GM11168 (cell line): ENCODE measurements around the gene INPP5B.
"Not testable (repeated sequence)": the region's sequence is repeated elsewhere in the genome, so short reads cannot be mapped to it uniquely, and the experiment has no call there.

Source experiments
- in situ Hi-C: fragments of 300-500 bp; cut with MboI; formaldehyde crosslinking; loops from one replicate; pipeline ENCODE4 v1.12.0; 2022; ENCODE audit warnings: low sequenced_read_pairs; ENCODE audit not compliant: unreplicated experiment

The INPP5B gene

DNA sequence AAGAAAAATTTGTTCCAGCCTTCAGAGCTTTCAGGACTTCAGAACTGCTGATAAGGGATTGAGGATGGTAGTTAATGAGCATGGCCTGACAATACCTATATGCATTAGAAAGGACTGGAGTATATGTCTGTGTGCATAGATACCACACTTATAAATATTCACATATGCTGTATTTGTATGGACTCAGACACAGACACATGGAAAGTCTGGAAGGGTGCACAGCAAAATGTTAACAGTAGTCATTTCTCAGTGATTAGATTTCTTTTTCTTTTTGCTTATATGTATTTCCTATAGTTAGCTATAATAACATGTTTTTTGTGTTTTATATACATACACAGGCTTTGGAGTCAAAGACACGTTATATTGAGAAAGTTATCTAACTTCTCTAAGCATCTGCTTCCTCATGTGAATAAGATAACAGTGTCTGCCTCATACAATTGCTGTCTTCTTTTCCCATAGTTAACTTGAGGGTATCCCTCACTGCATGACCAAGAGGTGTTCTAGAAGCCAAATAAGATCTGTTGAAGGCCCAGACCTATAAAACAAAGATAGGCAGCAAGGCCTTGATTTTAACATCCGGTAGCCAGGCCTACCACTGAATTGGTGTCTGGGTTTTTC, 31.3 kb downstream of the INPP5B start:
- in situ Hi-C loops, result no loop called here

DNA sequence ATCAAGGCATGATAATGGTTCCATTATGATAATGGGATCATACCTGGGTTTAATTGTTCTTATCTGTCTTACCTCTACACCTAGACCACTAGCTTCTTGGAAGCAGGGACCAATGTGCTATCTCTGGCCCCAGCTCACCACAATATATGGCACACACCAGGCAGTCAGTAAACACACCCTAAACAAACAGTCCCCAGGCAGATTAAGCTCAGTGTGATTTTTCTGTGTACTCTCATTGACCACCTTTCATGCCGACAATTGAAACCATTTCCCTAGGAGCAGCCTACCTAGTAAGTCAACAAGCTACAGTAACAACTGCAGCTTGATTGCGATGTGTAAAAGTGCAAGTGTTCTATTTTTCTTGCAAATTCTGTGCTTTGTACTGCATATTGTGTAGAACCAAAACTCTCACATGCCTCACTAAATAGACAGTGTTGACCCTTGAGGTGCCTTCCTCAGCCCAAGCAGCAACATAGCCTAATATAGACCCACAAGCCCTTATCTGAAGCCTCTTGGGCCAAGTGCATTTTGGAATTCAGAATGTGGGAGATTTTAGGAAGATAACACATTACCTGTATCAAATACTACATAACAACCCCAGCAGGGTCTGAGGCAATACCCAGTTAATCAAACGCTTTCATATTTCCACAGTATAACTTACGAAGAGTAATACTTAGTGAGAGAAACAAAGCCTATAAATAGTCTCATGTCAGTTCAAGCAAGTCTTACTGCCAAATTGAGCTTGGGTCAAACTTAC, 32.0 kb downstream of the INPP5B start:
- in situ Hi-C loops, result no loop called here

DNA sequence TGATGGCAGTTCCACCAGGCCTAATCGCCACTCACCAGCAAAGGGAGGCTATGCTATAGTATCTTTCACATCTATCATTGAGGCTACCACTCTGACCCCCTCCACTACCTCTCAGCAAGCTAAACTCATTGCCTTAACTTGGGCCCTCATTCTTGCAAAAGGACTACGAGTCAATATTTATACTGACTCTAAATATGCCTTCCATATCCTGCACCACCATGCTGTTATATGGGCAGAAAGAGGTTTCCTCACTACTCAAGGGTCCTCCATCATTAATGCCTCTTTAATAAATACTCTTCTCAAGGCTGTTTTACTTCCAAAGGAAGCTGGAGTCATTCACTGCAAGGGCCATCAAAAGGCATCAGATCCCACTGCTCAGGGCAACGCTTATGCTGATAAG, 35.4 kb downstream of the INPP5B start:
- in situ Hi-C loops, result not testable (repeated sequence)

DNA sequence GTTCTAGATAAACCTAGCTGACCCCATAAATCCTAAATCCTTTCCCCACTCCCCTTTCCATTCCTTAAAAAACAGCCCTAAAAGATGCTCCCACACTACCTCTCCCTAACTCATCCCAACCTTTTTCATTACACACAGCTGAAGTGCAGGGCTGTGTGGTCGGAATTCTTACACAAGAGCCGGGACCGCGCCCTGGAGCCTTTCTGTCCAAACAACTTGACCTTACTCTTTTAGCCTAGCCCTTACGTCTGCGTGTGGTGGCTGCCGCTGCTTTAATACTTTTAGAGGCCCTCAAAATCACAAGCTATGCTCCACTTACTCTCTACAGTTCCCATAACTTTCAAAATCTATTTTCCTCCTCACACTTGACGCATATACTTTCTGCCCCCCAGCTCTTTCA, 36.0 kb downstream of the INPP5B start:
- in situ Hi-C loops, result not testable (repeated sequence)

DNA sequence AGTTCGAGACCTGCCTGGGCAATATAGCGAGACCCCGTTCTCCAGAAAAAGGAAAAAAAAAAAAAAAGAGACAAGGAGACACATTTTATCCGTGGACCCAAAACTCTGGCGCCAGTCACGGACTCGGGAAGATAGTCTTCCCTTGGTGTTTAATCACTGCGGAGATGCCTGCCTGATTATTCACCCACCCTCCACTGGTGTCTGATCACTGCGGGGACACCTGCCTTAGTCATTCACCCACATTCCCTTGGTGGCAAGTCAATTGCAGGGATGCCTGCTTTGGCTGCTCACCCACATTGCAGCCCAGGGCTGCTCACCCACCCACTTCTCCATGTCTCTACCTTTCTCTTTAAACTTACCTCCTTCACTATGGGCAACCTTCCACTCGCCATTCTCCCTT, 38.3 kb downstream of the INPP5B start:
- in situ Hi-C loops, result not testable (repeated sequence)

DNA sequence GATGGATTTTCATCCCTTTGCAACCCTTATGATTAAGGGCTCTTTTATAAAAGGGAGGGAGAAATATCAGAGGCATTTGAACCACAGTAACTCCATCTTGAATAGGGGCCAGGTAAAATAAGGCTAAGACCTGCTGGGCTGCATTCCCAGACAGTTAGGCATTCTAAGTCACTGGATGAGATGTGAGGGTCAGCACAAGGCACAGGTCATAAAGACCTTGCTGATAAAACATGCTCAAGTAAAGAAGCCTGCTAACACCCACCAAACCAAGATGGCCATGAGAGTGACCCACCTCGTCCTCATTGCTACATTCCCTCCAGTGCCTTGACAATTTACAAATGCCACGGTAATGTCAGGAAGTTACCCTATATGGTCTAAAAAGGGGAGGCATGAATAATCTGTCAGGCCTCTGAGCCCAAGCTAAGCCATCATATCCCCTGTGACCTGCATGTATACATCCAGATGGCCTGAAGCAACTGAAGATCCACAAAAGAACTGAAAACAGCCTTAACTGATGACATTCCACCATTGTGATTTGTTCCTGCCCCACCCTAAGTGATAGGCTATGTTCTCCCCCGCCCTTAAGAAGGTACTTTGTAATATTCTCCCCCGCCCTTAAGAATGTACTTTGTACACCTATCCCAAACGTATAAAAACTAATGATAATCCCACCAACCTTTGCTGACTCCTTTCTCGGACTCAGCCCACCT, 39.3 kb downstream of the INPP5B start:
- in situ Hi-C loops, result not testable (repeated sequence)

DNA sequence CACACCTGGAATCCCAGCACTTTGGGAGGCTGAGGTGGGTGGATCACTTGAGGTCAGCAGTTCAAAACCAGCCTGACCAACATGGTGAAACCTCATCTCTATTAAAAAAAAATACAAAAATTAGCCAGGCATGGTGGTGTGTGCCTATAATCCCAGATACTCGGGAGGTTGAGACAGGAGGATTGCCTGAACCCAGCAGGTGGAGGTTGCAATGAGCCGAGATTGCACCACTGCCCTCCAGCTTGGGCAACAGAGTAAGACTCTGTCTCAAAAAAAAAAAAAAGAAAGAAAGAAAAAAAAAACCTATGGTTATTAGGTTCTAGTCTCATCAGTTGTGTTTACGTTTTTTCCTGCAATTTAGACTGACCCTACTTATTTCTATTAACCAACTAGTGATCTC, 40.3 kb downstream of the INPP5B start:
- in situ Hi-C loops, result not testable (repeated sequence)

DNA sequence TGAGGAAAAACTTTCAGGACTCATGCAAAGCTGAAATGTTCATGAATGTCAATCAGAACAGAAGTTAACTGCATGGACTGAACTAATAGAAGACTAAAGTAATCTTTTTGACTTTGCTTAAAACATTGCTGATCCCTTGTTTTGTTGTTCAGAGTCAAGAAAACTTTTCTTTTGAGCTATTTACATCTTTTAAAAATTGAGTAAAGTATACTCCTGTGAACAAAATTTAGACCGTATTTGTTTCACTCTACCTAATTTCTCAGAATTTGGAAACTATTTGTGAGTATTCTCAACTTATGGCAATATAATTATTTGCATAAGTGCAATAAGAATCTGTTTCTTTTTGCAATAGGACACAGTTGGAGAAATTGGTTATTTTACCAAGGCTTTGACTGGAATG, 41.1 kb downstream of the INPP5B start:
- in situ Hi-C loops, result no loop called here

DNA sequence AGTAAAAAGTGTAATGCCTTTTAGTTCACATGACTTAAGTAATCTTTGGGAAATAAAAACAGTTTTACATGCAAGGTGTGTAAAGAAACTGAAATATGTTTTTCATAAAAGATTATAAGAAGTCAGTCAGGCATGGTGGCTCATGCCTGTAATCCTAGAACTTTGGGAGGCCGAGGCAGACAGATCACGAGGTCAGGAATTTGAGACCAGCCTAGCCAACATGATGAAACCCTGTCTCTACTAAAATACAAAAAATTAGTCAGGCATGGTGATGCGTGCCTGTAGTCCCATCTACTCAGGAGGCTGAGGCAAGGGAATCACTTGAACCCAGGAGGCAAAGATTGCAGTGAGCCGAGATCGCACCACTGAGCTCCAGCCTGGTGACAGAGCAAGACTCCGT, 42.9 kb downstream of the INPP5B start:
- in situ Hi-C loops, result not testable (repeated sequence)

DNA sequence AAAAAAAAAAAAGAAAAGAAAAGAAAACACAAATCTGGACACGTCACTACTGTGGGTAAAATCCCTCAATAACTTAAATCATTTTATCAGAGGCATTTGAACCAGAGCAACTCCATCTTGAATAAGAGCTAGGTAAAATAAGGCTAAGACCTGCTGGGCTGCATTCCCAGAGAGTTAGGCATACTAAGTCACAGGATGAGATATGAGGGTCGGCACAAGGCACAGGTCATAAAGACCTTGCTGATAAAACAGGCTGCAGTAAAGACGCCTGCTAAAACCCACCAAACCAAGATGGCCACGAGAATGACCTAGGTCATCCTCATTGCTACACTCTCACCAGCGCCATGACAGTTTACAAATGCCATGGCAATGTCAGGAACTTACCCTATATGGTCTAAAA, 43.9 kb downstream of the INPP5B start:
- in situ Hi-C loops, result no loop called here

DNA sequence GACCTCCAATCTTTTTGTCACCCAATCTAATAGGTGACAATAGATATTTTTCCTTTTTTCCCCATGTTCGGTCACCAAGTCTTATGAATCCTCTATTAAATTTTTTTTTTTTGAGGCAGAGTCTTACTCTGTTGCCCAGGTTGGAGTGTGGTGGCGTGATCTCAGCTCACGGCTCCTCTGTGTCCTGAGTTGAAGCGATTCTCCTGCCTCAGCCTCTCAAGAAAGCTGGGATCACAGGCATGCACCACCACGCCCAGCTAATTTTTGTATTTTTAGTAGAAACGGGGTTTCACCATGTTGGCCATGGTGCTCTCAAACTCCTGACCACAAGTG, 45.0 kb downstream of the INPP5B start:
- in situ Hi-C loops, result no loop called here

DNA sequence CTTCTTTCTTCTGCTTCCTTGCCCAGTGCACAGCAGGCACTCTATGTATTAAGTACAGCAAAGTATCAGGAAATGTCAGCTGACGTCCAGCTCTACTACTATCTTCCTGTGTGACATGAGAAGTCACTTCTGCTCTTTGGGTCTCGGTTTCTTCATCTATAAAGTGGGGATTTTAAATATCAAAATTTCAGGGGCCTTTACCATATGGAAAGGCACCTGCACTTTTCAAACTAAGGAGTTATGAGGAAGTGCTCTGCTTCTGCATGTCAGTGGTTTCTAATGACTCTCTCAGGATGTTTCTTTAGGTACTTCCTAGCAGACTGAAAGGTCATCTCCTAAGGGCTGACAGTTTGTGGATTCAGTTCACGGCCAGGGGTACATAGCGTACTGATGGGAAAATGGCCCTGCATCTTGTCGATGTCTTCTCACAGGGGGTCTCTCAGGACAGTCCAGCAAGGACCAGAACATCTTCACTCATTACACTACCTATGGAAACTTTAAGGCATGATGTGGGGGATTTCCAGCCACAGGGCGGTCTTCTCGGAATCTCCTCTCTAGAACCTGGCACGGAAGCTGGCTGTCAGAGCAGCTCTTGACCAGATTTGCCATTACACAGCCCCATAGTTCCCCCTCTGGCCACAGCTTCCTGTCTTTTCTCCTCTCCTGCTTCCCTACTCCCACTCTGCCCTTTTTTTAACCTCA, 45.5 kb downstream of the INPP5B start:
- in situ Hi-C loops, result no loop called here

DNA sequence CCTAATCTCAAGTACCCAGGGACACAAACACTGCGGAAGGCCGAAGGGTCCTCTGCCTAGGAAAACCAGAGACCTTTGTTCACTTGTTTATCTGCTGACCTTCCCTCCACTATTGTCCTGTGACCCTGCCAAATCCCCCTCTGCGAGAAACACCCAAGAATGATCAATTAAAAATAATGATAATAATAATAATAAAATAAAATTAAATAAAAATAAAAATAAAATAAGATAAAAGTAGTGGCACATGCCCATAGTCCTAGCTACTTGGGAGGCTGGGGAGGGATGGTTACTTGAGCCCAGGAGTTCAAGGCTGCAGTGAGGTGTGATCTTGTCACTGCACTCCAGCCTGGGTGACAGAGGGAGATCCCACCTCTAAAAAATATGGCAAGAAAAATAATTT, 49.3 kb downstream of the INPP5B start:
- in situ Hi-C loops, result not testable (repeated sequence)

DNA sequence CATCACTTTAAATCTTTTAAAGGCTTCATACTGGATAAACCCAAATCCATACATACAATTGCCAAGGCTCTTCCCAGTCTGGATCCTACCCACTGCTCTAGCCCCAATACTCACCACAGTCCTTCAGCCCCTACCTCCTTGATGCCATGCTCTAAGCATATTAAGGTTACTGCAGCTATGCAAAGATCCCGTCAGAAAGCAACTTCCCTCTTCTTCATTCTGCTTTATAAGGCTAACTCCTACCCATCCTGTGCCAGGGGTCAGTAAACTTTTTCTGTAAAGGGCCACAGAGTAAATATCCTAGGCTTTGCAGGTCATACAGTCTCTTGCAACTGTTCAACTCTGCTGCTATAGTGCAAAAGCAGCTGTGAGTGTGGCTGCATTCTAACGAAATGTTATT, 53.2 kb downstream of the INPP5B start:
- in situ Hi-C loops, result no loop called here

DNA sequence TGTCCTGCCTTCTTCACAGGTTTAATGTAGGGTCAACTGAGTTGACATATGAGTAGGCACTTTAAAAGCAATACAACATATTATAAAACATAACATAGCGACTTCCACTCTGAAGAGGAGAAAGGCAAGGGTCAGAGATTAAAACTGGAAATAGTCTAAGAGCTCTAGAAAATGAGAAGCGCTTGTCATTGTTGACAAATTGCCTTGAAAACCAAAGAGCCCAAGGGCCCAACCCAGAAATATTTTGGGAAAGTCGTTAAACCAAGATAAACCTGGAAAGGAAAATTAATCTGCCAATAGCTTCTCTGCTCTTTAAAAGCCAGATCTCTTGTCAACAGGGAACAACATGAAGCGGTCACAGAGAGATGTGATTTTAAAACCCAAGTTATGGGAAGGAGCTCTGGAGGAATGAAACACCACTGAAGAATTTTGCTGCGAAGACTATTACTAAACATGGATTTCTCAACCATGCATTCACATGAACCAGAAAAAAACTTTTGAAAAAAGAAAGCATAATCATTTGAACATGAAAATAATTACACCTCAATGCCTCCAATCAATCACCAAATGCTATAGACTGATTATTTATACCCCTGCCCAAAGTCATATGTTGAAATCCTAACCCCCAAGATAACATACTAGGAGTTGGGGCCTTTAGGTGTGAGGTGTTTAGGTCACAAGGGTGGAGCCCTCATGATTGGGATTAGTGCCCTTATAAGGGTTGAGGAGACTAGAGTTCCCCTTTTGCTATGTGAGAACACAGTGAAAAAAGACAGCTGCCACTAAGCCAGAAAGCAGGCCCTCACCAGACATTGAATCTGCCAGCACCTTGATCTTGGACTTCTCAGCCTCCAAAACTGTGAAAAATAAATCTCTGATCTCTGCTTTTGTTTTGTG, 54.5 kb downstream of the INPP5B start:
- in situ Hi-C loops, result no loop called here

DNA sequence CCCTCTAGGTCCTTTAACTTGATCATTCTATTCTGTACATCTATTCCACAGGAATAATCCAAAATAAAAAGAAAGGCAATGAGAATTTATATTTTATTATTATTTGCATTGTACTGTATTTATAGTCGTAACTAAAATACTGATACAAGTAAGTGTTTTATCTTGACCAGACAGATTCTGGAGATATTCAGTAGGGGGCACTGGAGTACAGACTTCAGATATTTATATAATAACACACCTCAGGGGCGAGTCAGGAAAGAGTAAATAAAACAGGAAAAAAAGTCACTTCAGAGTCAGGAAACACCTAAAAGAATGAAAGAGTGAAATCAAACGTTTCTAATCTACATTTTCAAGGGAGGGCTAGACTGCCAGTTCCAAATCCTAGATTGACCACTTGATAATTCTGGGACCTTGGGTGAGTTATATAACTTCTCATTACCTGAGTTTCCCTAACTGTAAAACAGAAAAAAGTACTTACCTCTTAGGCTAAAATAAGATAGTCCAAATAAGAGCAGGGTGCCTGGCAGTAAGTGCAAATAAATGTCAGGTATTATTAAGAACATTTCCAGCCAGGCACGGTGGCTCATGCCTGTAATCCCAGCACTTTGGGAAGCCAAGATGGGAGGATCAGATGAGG, 56.4 kb downstream of the INPP5B start:
- in situ Hi-C loops, result no loop called here

DNA sequence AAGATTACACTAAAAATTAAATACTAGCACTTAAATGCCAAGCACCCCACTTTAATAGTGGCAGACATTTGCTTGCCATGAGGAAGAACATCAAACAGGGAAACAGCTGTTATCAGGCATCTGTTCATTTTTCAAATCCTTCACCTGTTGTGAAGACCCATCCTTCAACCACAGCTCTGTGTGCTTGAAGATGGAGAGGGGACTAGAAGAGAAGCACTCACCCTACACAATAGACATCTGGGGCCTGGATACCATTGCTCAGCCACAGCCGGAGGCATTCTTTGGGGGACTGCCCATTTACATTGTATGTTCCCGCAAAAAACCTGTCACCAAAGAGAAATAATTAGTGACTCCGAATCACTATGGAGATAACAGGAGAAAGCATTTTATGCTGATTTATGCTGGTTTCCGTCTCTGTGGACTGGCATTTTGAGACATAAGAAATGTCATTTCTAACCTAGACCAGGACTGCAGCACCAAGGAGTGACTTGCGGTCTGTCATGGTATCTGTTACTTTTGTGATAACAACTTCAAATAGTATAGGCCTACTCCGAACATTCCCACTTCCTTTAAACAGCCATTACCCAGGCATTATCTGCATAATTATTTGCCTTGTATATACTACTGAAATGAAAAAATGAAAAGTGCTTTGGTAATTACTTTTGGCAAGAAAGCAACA, 58.7 kb downstream of the INPP5B start:
- in situ Hi-C loops, result loop anchor here (10.0 kb wide), 1 partner anchor 97 kb away; no protein-coding TSS in a partner anchor

DNA sequence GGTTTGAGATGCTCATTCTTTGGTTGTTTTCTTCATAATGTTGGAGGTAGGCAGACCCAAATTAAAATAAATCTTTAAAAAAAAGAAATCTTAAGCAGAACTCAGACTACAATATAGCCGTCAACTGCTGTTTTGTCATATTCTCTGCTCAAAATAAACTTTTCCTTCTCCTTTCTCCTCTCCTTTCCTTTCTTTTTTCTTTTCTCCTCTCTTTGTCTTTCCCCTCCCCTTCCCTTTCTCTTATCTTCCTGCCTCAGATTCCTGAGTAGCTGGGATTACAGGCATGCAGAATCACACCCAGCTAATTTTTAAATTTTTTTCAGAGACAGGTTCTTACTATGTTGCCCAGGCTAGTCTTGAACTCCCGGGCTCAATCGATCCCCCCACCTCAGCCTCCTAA, 62.7 kb downstream of the INPP5B start:
- in situ Hi-C loops, result loop anchor here (10.0 kb wide), 1 partner anchor 101 kb away; no protein-coding TSS in a partner anchor

DNA sequence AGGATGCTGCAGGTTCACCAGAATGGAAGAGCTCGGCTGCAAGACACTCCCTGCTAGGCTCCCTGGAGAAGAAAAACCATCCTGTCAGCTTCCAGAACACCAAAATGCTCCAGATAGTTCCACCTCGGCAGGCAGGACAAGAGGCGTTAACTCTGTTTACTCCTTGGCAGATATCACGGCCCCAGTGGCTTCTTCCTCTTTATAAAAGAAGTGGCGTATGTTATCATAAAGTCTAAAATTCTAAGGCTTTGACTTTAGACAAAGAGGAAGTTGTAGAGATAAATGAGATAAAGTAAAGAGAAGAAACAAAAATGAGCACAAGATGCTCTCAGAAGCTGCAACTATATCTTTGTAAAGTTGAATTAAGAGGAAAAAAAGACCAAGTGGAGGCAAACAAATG, 63.2 kb downstream of the INPP5B start:
- in situ Hi-C loops, result loop anchor here (10.0 kb wide), 1 partner anchor 101 kb away; no protein-coding TSS in a partner anchor
